Measurements from ENCODE around the gene SPAG17. TPM values are rescaled to one million over a fixed set of nuclear protein-coding genes. Genes with fewer than 3 reads are reported as not detected.

The SPAG17 gene
- total RNA-seq, 2 experiments from 2014 or later = not detected

- no peak overlapping the region for H3K27ac Mint-ChIP-seq
- DNase-seq = no peak
- H3K27me3 Mint-ChIP-seq = peaks cover 8% of the 10 kb centered on the region
- Histone ChIP-seq H3K9me3 (ENCODE audit: control insufficient read depth in 1 of 2, insufficient read depth in 1 of 2, low read length in 2 of 2) (peaks cover 10 to 12% of the 10 kb centered on the region in 2 experiments), H3K27me3 (ENCODE audit: control insufficient read depth in 1 of 2, insufficient read depth in 2 of 2, low read length in 2 of 2) (no peaks in the 10 kb centered on the region), H3K4me1 (ENCODE audit: insufficient read depth, low read length) (no peaks in the 10 kb centered on the region), H3K36me3 (ENCODE audit: insufficient read depth, low read length) (no peaks in the 10 kb centered on the region), H3K27ac (ENCODE audit: low read depth in 1 of 2, low read length in 2 of 2) (no peak overlapping the region), H3K4me3 (ENCODE audit: low read length) (no peak overlapping the region)
- H3K36me3 Mint-ChIP-seq (ENCODE audit: low read depth) = no peaks in the 10 kb centered on the region
- intact Hi-C loops (cut with DNase I, micrococcal nuclease) = no loop called here
- TF ChIP-seq CTCF (IDR thresholded peaks at IDR 0.05) = no peak
- POLR2A ChIA-PET = no interaction called here
- H3K4me1 Mint-ChIP-seq (ENCODE audit: low read depth) = no peaks in the 10 kb centered on the region
- ATAC-seq (ENCODE audit: poor library complexity) = no peak
- CTCF ChIA-PET = no interaction called here
- no peak overlapping the region for H3K4me3 Mint-ChIP-seq
- peaks cover 7% of the 10 kb centered on the region for H3K9me3 Mint-ChIP-seq
These were observed 7.0 kb downstream of the SPAG17 start for GRCh38 chr1:118177998-118178397.

GRCh38 chr1:118169016-118169415 is 16.0 kb downstream of the SPAG17 start:
- Histone ChIP-seq H3K4me3 (ENCODE audit: low read length) (no peak overlapping the region), H3K27me3 (ENCODE audit: control insufficient read depth in 1 of 2, insufficient read depth in 2 of 2, low read length in 2 of 2) (no peaks in the 10 kb centered on the region), H3K4me1 (ENCODE audit: insufficient read depth, low read length) (no peaks in the 10 kb centered on the region), H3K36me3 (ENCODE audit: insufficient read depth, low read length) (no peaks in the 10 kb centered on the region), H3K27ac (ENCODE audit: low read depth in 1 of 2, low read length in 2 of 2) (no peak overlapping the region), H3K9me3 (ENCODE audit: control insufficient read depth in 1 of 2, insufficient read depth in 1 of 2, low read length in 2 of 2) (peaks cover 6 to 10% of the 10 kb centered on the region in 2 experiments)
- intact Hi-C loops (cut with DNase I, micrococcal nuclease) = no loop called here
- no peak for TF ChIP-seq CTCF (IDR thresholded peaks at IDR 0.05)
- Mint-ChIP-seq H3K27me3 (no peaks in the 10 kb centered on the region), H3K9me3 (no peaks in the 10 kb centered on the region), H3K4me1 (ENCODE audit: low read depth) (no peaks in the 10 kb centered on the region), H3K27ac (no peak overlapping the region), H3K36me3 (ENCODE audit: low read depth) (no peaks in the 10 kb centered on the region), H3K4me3 (no peak overlapping the region)
- DNase-seq = no peak
- ChIA-PET CTCF (no interaction called here), POLR2A (no interaction called here)
- ATAC-seq (ENCODE audit: poor library complexity) = no peak

DNA sequence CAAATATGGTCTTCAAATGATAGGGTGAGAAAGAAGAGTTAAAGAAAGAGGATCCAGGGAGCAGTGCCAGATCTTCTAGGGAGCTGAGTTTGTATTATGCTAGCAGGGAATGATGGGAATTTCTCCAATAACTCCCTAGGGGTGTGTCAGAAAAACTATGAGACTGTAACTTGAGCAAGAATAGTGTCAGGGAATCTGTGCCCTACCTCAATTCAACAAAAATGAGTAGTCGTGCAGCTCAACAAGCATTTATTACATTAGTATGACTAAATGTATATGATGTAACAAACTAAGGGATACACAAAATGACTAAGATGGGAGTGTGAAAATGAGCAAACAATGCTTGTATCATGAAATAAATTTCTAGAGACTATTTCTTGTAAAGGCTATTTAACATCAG is 24.2 kb downstream of the SPAG17 start:
- TF ChIP-seq CTCF (IDR thresholded peaks at IDR 0.05) = no peak
- no peak overlapping the region for H3K4me3 ChIP-seq (ENCODE audit: low read length)
- no peaks in the 10 kb centered on the region for H3K36me3 ChIP-seq (ENCODE audit: insufficient read depth, low read length)
- H3K27ac Mint-ChIP-seq = no peak overlapping the region
- H3K4me1 Mint-ChIP-seq (ENCODE audit: low read depth) = no peaks in the 10 kb centered on the region
- no peak overlapping the region for H3K4me3 Mint-ChIP-seq
- H3K27me3 Mint-ChIP-seq = peaks cover 6% of the 10 kb centered on the region
- no peaks in the 10 kb centered on the region for H3K4me1 ChIP-seq (ENCODE audit: insufficient read depth, low read length)
- ChIA-PET POLR2A (no interaction called here), CTCF (no interaction called here)
- intact Hi-C loops (cut with DNase I, micrococcal nuclease) = no loop called here
- H3K9me3 ChIP-seq (ENCODE audit: control insufficient read depth in 1 of 2, insufficient read depth in 1 of 2, low read length in 2 of 2) = peaks cover 0 to 7% of the 10 kb centered on the region in 2 experiments
- DNase-seq (no peak), ATAC-seq (ENCODE audit: poor library complexity) (no peak)
- H3K27ac ChIP-seq (ENCODE audit: low read depth in 1 of 2, low read length in 2 of 2) = no peak overlapping the region
- H3K9me3 Mint-ChIP-seq = no peaks in the 10 kb centered on the region
- H3K27me3 ChIP-seq (ENCODE audit: control insufficient read depth in 1 of 2, insufficient read depth in 2 of 2, low read length in 2 of 2) = no peaks in the 10 kb centered on the region
- H3K36me3 Mint-ChIP-seq (ENCODE audit: low read depth) = no peaks in the 10 kb centered on the region

Measured in CD4-positive, alpha-beta T cell (primary cell).